Stimulated activated CD8-positive, alpha-beta memory T cell treated with anti-CD3 and anti-CD28 coated beads, Interleukin-4, amount 100 ng/mL, for 48 hours (primary cell): ENCODE results near the gene RBBP8.
"Not testable (repeated sequence)": the region's sequence is repeated elsewhere in the genome, so short reads cannot be mapped to it uniquely, and the experiment has no call there.

Experiments
- DNase-seq: peaks from one replicate; pipeline ENCODE4 v3.0.0-alpha.2; 2020

RBBP8 gene

GRCh38 chr18:22933206-22933965, at the start of gene RBBP8:
Gene RBBP8 (plus strand): TSS chr18:22933328. CDS start chr18:22936852, 3,524 bp downstream.
- peak; percentile 87 for DNase-seq

GRCh38 chr18:22883827-22884226, 49.3 kb upstream of the RBBP8 start:
- DNase-seq: no peak

GRCh38 chr18:22885694-22886093, 47.4 kb upstream of the RBBP8 start:
- not testable (repeated sequence) for DNase-seq

- no peak for DNase-seq
Observed at GRCh38 chr18:22899421-22899820, 33.7 kb upstream of the RBBP8 start.

GRCh38 chr18:22900558-22901238, 32.4 kb upstream of the RBBP8 start:
- no peak for DNase-seq

- no peak for DNase-seq
Observed at GRCh38 chr18:22902093-22902492, 31.0 kb upstream of the RBBP8 start.

GRCh38 chr18:22903248-22903647, 29.9 kb upstream of the RBBP8 start:
- not testable (repeated sequence) for DNase-seq

- DNase-seq: no peak
Observed at GRCh38 chr18:22912149-22912548, 21.0 kb upstream of the RBBP8 start.

- DNase-seq: no peak
Observed at GRCh38 chr18:22912835-22913234, 20.3 kb upstream of the RBBP8 start.

GRCh38 chr18:22913861-22914260, 19.3 kb upstream of the RBBP8 start:
- DNase-seq: no peak

GRCh38 chr18:22914633-22915032, 18.5 kb upstream of the RBBP8 start:
- no peak for DNase-seq

- DNase-seq: no peak
Observed at GRCh38 chr18:22915337-22915736, 17.8 kb upstream of the RBBP8 start.

GRCh38 chr18:22921772-22922171, 11.4 kb upstream of the RBBP8 start:
- DNase-seq: no peak

- no peak for DNase-seq
Observed at GRCh38 chr18:22924589-22924988, 8.5 kb upstream of the RBBP8 start.

- DNase-seq: no peak
Observed at GRCh38 chr18:22926454-22926853, 6.7 kb upstream of the RBBP8 start.

- no peak for DNase-seq
Observed at GRCh38 chr18:22928339-22928738, 4.8 kb upstream of the RBBP8 start.

- DNase-seq: peak; percentile 87
Observed at GRCh38 chr18:22930089-22930713, 2.9 kb upstream of the RBBP8 start.

- no peak for DNase-seq
Observed at GRCh38 chr18:22932885-22933205, 283 bp upstream of the RBBP8 start.

GRCh38 chr18:22933966-22934423, 867 bp downstream of the RBBP8 start:
- no peak for DNase-seq

- no peak for DNase-seq
Observed at GRCh38 chr18:22934789-22935188, 1.7 kb downstream of the RBBP8 start.

GRCh38 chr18:22935431-22935830, 2.3 kb downstream of the RBBP8 start:
- DNase-seq: no peak

GRCh38 chr18:22936515-22936914, 3.4 kb downstream of the RBBP8 start:
- no peak for DNase-seq

- DNase-seq: no peak
Observed at GRCh38 chr18:22939649-22940048, 6.5 kb downstream of the RBBP8 start.

- no peak for DNase-seq
Observed at GRCh38 chr18:22943847-22944246, 10.7 kb downstream of the RBBP8 start.
